Esophagus squamous epithelium (tissue), 5 donors: ENCODE data around the gene C1orf56. TPM values are rescaled to one million over a fixed set of nuclear protein-coding genes. Genes with fewer than 3 reads are reported as not detected.

Source experiments
- DNase-seq: peaks from one replicate; lab custom pipeline; 2025; lab: John Stamatoyannopoulos, UW
- H3K27ac ChIP-seq, 4 donors: fragments of 200-600 bp; sonication (generic); one replicate each; pipeline ENCODE4 v1.5.1; 2016 to 2019; ENCODE audit warnings: mild to moderate bottlenecking in 1 of 4
- H3K27me3 ChIP-seq, 4 donors: fragments of 200-600 bp; sonication (generic); 1 replicate in 3 of 4; 2 replicates in 1 of 4; pipeline versions ENCODE4 v1.5.1 to v1.6.0; 2017 to 2021; ENCODE audit warnings: antibody characterized with exemption in 1 of 4
- H3K36me3 ChIP-seq, 3 donors: fragments of 200-600 bp; sonication (generic); one replicate each; pipeline ENCODE4 v1.5.1; 2016 to 2019
- H3K4me1 ChIP-seq, 3 donors: fragments of 200-600 bp; sonication (generic); one replicate each; pipeline ENCODE4 v1.5.1; 2017 to 2019
- H3K4me3 ChIP-seq, 4 donors: fragments of 200-600 bp; sonication (generic); 1 replicate in 3 of 4; 2 replicates in 1 of 4; pipeline ENCODE4 v1.5.1; 2016 to 2019; ENCODE audit warnings: mild to moderate bottlenecking in 2 of 4, moderate library complexity in 1 of 4
- H3K9me3 ChIP-seq, 3 donors: fragments of 200-600 bp; sonication (generic); one replicate each; pipeline ENCODE4 v1.5.1; 2016 to 2019
- CTCF ChIP-seq, 6 experiments: fragments of 450-650 bp in 4 of 6; fragments of 200-600 bp in 2 of 6; sonication (generic) in 2 of 6; IDR thresholded peaks; one replicate each; pipeline ENCODE4 v1.5.1; 2016 to 2019; ENCODE audit warnings: antibody characterized with exemption in 6 of 6, mild to moderate bottlenecking in 4 of 6, moderate library complexity in 4 of 6
- POLR2A ChIP-seq, 4 donors: fragments of 450-650 bp; IDR thresholded peaks; one replicate each; pipeline ENCODE4 v1.6.1; 2017; ENCODE audit warnings: antibody characterized with exemption in 4 of 4, mild to moderate bottlenecking in 4 of 4, moderate library complexity in 3 of 4
- WGBS, 2 donors: methylation state at CpG; one replicate each; pipeline ENCODE4 v1.1.5; 2018; 5-methylcytosine and 5-hydroxymethylcytosine counted together
- intact Hi-C: fragments of 100-400 bp; cut with DNase I; formaldehyde crosslinking; loops from one replicate; pipeline ENCODE4 v1.15.0; 2022
- total RNA-seq, 4 donors: library from RNA; depleted of rRNA; stranded (reverse); fragments of >200 nt; gene quantifications; one replicate each; pipeline ENCODE4 v1.1.0, GENCODE V29; 2016
- donor health status: DM: yes; HTN: yes; CAD: no.

C1orf56 gene
- total RNA-seq, 4 donors from 2014 or later = 0.23 to 3.2 (median 2.3) TPM

- DNase-seq = no peak
- 75 to 77% methylated on average over 3 of the region's 3 CpGs for WGBS, 2 donors
- intact Hi-C loops = no loop called here
Measured at GRCh38 chr1:151035167-151035566, 12.4 kb upstream of the C1orf56 start.

GRCh38 chr1:151036356-151036755 lies 11.2 kb upstream of the C1orf56 start, which contains the start of gene BNIPL:
BNIPL (plus strand) TSS chr1:151036586; CDS start chr1:151036726, 140 bp downstream.
- Histone ChIP-seq H3K9me3 (no peaks in the 10 kb centered on the region), H3K27ac (peak within 1 kb of the TSS; percentile 28 to 90 (median 80)), H3K4me3 (peak within 1 kb of the TSS; percentile 13 to 43 (median 40)), H3K27me3 (no peaks in the 10 kb centered on the region), H3K4me1 (peaks cover 0 to 40% (median 0%) of the 10 kb centered on the region in 3 donors), H3K36me3 (peaks cover 0 to 72% (median 3%) of the 10 kb centered on the region in 3 donors)
- no peak for DNase-seq
- 0% methylated on average over 1 to 2 of the region's 2 CpGs for WGBS, 2 donors
- TF ChIP-seq POLR2A (IDR thresholded peaks at IDR 0.05) = no peak
- TF ChIP-seq CTCF (IDR thresholded peaks at IDR 0.05) = no peak
- intact Hi-C loops = no loop called here

More at GRCh38 chr1:151035167-151035566, 12.4 kb upstream of the C1orf56 start:
- Histone ChIP-seq H3K9me3 (no peaks in the 10 kb centered on the region), H3K27me3 (no peaks in the 10 kb centered on the region), H3K4me3 (no peak overlapping the region), H3K4me1 (peaks cover 0 to 40% (median 0%) of the 10 kb centered on the region in 3 donors), H3K36me3 (peaks cover 3 to 72% (median 4%) of the 10 kb centered on the region in 3 donors), H3K27ac (peak overlapping the region; percentile 45 to 90 (median 80))
- TF ChIP-seq CTCF (IDR thresholded peaks at IDR 0.05) = no peak
- no peak for TF ChIP-seq POLR2A (IDR thresholded peaks at IDR 0.05)

- no peaks in the 10 kb centered on the region for H3K9me3 ChIP-seq
- 45 to 60% methylated on average over 6 of the region's 6 CpGs for WGBS, 2 donors
- H3K4me3 ChIP-seq = peak overlapping the region; percentile 13 to 43 (median 40)
- intact Hi-C loops = no loop called here
- TF ChIP-seq CTCF (IDR thresholded peaks at IDR 0.05) = no peak
- TF ChIP-seq POLR2A (IDR thresholded peaks at IDR 0.05) = no peak
- peaks cover 0 to 72% (median 3%) of the 10 kb centered on the region in 3 donors for H3K36me3 ChIP-seq
- no peaks in the 10 kb centered on the region for H3K27me3 ChIP-seq
- peaks cover 0 to 40% (median 0%) of the 10 kb centered on the region in 3 donors for H3K4me1 ChIP-seq
- no peak for DNase-seq
- H3K27ac ChIP-seq = peak overlapping the region; percentile 28 to 90 (median 78)
Measured at GRCh38 chr1:151037032-151037431, 10.5 kb upstream of the C1orf56 start.

GRCh38 chr1:151039521-151039920 lies 8.0 kb upstream of the C1orf56 start:
- TF ChIP-seq CTCF (IDR thresholded peaks at IDR 0.05) (no peak), POLR2A (IDR thresholded peaks at IDR 0.05) (no peak)
- Histone ChIP-seq H3K27ac (no peak overlapping the region), H3K4me3 (no peak overlapping the region), H3K36me3 (peaks cover 0 to 74% (median 0%) of the 10 kb centered on the region in 3 donors), H3K9me3 (no peaks in the 10 kb centered on the region), H3K4me1 (peaks cover 0 to 29% (median 0%) of the 10 kb centered on the region in 3 donors), H3K27me3 (no peaks in the 10 kb centered on the region)
- WGBS, 2 donors = 91% methylated on average over 3 of the region's 3 CpGs
- no peak for DNase-seq
- intact Hi-C loops = no loop called here

GRCh38 chr1:151043163-151043562 lies 4.4 kb upstream of the C1orf56 start:
- H3K36me3 ChIP-seq = peaks cover 0 to 80% (median 0%) of the 10 kb centered on the region in 3 donors
- H3K27ac ChIP-seq = no peak overlapping the region
- 100% methylated on average over 1 of the region's 1 CpG; no CpG with 5 or more reads in 1 of the 2 donors for WGBS, 2 donors
- DNase-seq = no peak
- H3K4me3 ChIP-seq = no peak overlapping the region
- intact Hi-C loops = no loop called here
- H3K4me1 ChIP-seq = peaks cover 5 to 18% (median 5%) of the 10 kb centered on the region in 3 donors
- TF ChIP-seq CTCF (IDR thresholded peaks at IDR 0.05) = no peak
- TF ChIP-seq POLR2A (IDR thresholded peaks at IDR 0.05) = no peak
- H3K27me3 ChIP-seq = no peaks in the 10 kb centered on the region
- H3K9me3 ChIP-seq = no peaks in the 10 kb centered on the region
